HG03280 (cell line): ENCODE results near the gene ABCA13.

Experiments
- ATAC-seq: cut with Tn5 transposase; IDR thresholded peaks from one replicate; pipeline ENCODE4 v1.9.1; 2021; ENCODE audit warnings: mild to moderate bottlenecking, moderate library complexity; ENCODE audit not compliant: unreplicated experiment

Gene ABCA13

DNA sequence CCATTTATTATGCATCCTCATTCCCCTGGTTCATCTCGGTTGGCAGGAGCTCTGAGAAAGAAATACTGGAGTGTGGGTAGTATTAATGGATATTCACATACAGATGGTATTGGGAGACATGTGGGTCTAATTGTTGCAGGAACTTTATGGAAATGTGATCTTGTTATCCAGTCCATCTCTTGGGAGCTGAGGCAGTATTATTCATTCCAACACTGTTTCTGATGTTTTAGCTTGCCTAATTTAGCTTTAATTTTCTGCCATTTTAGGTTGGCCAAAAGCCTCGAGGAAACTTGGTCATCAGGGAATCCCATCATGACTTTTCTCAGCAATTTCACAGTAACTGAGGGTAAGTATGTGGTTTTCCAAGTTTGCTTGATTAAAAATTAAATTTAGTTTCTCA is 125.7 kb downstream of the ABCA13 start:
- ATAC-seq: no peak

DNA sequence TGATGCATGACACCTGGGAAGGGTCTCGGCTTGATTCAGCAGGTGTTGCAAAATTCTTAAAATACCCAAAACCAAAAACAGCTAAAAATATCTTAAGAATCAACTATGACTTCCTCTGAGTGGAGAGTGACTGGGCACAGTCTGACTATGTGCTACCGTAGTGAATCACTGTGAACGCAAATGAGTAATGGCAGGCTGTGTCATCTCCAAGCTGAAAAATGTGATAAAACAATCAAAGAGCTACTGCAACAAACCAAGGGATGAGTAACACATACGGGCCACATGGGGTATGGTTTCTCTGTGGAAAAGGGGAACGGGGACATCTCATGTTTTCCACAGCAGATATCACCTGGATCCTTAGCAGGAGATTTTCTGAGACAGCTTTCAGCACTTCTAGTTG is 127.5 kb downstream of the ABCA13 start:
- ATAC-seq: peak; percentile 59

DNA sequence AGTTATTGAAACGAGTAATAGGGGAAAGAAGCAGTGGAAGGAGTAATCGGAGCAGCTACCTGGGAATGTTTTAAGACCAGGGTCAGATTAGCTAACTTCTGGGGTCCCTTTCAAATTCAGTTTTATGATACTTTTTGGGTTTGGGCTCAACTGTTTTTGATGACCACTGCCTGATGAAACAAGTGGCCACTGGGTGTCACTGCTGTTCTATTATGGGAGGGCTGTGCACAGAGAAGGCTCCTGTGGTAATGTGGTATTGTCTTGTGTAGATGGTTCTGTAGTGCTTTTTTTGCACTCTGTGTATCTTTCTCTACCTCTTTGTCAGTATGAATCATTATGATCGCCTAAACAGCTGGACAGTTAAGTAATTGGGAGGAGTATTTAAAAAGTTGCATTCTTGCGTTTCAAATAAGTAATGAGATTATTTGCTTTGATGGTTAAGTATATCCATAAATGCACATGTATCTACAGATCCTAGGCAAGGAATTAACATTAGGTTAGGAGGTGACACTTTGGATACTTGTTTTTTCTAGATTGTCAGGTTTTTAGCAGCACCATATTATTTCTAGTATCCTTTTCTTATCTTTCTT is 128.4 kb downstream of the ABCA13 start:
- peak; percentile 88 for ATAC-seq

DNA sequence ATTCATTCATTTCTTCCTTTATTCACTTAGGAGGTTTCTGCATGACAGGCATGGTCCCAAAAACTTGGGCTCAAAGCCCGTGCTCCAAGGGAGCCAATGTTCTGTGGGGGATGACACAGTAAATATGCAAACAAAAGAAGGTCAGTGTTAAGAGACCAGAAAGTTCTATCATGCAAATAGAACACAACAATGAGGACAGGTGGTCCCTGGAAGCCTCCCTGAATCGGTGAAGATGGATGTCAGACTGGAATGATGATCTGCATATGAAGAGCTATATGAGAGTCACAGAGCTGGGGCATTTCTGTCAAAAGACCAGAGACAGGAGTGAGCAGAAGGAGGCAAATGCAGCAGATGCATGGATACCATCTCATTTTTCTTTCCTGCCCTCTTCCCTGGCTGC is 129.0 kb downstream of the ABCA13 start:
- ATAC-seq: no peak

DNA sequence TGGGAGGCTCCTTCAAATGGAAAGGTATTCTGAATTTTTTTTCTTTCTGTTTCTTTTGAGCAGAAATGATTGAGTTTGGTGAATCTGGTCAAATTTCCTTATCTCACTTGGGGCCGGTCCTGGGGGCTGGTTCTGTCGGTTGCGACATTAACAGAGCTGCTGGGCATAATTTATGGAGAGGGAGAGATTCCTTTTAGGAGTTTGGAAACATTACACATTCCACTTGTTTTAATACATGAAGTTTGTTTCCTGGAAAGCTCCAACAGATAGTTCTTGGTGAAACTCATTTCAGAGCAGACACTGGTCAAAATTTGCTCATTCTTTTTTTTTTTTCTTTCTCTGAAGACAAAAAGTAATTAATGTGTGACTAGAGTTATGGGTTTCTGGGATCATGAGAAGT is 129.9 kb downstream of the ABCA13 start:
- ATAC-seq: no peak

DNA sequence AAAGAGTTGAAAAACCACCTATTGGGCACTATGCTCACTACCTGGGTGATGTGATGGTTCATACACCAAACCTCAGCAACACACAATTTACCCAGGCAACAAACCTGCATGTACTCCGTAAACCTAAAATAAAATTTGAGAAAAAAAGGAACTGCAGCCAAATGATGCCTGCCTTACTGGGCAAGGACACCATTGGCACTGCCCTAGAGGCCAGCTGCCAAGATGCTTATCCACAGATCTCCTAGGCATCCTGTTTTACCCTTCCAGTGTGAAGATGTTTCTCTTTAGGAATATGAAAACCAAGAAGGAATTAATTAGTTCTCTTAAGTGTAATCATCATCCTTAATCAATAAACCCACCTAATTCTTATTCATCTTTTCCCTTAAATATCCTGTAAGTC is 133.4 kb downstream of the ABCA13 start:
- no peak for ATAC-seq

DNA sequence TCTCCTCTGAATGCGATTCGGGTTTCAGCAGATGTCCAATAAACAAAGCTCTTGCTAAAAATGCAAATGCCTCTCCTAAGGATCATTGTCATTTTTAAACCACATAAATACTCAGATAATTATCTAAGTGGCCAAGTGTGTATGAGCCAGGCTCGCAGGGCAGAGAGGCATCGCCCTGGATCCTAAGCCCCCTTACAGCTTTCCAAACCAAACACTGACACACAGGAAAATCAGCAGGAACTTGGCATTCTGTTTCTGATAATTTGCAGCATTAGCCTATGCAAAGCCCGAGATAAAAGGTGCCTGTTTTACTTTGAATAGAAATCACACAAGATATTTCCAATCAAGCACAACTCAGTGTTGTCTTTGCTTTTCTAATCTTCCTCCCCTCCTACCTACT is 134.4 kb downstream of the ABCA13 start:
- no peak for ATAC-seq

DNA sequence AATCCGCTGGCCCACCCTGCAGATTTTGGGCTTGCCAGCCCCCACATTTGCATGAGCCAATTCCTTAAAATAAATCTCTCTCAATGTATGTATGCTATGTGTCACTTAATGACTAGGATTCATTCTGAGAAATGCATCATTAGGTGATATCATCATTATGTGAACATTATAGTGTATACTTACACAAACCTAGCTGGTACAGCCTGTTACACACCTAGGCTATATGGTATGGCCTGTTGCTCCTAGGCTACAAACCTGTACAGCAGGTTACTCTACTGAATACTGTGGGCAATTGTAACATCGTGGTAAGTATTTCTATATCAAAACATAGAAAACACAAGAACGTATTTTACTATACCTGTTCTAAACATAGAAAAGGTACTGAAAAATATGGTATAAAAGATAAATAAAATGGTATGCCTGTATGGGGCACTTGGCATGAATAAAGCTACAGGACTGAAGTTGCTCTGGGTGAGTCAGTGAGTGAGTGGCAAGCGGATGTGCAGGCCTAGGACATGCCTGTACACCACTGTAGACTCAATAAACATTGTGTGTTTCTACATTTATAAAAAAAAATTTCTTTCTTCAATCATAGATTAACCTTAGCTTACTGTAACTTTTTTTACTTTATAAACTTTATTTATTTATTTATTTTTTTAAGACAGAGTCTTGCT is 135.9 kb downstream of the ABCA13 start:
- no peak for ATAC-seq

DNA sequence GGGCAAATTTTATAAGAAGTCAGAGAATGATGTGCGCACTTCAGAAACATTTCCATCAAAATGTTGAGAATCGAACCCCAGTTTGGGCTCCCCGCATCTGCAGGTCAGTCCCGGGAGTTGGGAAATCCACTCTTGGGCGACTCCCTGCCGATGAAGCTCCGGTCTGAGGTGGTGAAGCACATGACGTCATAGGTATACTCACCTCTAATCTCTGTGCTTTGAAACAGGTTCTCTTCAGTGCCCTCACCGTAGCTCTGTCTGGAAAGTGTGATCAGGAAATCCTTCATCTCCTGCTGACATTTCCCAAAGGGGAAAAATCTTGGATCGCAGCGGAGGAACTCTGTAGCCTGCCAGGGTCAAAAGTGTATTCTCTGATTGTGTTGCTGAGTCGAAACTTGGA is 138.5 kb downstream of the ABCA13 start:
- ATAC-seq: no peak

DNA sequence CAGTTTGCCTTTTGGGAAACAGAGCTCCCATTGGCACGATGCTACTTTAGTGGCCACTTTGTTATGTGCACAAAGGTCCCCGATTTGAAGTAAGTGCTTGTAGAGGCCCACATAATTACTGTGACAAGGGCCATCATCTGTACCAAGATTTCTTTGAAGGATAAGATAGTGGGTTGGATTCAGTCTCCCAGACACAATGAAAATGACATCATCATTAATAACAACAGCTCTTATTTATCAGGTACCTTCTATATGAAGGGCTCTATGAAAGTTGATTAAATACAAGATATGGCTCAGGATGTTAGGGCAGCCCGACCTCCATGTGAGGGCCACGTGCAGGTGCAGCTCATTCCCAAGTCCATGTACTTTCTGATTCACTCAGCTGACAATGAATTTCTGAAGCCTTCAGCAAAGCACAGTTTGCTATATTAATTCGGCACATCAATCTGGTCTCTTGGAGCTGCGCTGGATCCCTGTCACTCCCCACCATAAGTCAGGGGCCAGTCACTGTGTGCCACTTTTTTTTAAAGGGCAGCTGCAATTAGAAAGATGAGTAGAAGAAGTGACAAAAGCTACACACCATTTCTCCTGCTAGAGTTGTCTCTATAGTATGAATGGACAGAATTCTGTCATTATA is 140.3 kb downstream of the ABCA13 start:
- ATAC-seq: no peak

DNA sequence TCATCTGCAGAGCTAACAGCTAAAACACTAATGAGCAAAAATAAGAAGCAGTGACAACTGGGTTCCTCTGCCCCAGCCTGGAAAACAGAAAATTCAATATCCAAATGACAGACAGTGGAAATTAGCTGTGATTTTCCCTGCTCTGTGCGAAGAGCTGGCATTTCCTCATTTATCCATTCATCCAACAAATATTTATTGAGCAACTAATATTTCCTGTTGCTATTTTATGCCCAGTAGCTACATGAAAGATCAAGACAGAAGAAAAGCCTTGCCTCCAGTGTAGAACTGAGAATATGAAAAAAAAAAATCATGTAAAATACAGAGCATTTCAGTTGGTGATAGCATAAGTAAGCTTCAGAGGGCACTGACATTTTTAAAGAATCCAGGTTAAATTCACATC is 140.9 kb downstream of the ABCA13 start:
- ATAC-seq: no peak

DNA sequence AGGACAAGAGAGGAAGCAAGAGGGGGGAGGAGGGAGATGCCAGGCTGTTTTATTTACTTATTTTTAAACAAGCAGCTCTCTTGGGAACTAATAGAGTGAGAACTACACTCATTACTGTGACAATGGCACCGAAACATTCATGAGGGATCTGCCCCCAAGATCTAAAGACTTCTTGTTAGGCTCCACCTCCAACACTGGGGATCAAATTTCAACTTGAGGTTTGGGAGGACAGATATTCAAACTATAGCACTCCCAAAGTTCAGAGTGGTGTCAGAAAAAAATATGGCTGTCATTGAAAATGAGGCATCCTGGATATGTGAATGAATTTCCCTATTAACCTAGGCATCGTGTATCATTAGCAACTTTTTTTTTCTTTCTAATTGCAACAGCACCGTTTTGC is 145.5 kb downstream of the ABCA13 start:
- no peak for ATAC-seq

DNA sequence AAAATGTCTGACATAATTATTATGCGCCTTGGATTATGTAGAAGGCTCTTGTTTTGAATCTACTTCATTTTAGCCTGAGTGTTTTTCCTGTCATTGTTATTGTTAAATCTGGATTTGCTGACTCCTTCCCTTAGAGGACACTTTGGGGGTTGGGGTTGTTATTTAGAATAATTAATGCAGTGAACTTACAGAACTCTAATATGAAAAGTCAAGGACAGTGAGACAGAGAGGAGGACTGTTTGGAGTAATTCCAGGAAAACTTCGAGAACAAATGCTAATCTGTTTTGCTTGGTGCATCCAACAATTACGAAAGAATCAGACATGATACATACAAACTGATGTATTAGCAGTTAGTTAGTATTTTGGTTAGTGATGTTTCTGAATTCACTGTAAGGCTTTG is 146.1 kb downstream of the ABCA13 start:
- no peak for ATAC-seq

DNA sequence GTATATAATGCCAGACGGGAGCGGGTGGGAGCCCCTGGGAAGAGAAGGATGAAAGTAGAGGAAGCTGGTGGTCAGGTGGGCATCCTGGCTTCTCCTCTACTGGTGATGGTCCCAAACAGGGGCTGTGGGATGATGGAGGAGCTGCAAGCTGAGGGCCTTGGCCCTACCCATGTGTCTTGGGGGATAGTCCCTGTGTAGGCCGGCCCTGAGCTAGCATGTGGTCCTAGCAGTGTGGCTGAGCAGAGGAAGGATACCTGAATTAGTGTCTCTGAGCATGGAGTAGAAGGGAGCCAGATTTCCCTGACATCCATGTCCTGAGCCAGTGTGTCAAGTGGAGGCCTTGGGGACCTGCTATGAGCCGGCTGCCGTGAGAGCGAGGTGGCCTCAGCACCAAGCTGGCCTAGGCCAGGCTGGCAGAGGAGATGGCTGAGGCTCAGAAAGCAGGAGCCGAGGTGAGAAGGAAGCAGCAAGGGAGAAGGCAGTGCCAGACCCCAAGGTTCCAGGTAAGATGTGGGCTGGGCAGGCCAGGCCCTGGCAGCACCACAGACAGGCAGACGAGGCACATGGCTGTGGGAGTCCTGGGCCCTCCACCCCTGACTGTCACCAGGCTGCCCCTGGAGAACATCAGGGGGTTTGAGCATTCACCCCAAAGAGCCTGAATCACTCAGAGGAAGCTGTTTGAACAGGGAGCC is 150.2 kb downstream of the ABCA13 start:
- ATAC-seq: no peak

DNA sequence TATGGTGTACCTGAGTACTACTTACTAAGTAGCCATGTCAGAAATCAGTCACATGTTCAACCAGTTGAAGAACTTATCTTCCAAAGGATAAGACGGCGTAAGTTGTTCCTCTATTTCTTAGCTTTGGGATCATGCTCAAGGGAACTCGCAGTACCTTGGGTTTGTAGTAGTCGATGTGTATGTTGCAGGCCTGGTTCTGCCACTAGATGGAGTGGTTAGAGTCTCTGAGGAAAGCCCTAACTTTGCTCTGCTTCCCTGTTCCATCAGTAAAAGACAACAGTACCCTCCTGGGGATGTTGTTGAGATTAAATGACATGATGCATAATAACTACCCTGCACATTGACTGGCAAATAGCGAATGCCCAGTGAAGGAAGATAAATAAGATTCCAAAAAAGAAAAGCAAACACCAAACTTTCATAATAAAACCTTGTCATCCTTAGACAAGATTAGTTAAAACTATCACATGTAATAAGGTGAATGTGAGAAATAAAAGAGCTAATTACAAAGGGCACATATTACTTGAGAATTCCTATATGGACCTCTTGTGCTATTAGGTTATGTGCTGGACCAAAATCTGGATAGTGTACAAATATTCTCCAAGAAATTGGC is 165.9 kb downstream of the ABCA13 start:
- ATAC-seq: no peak

DNA sequence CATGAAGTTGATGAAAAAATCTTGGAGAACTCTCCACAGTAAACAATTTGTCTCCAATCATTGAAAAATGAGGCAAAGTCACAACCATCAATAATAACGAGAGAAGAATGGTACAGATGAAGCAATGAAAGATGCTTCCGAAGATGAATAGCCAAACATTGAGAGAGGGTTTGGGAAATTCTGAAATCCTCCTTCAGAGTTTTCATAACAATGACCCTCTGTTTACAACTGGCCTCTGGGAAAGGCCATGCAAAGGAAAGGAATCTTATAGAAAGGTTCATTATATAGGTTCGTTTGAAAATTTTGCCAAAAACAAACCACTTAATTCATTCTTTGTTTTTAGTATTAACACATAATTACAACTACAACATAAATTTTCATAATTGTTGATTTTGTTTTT is 166.5 kb downstream of the ABCA13 start:
- no peak for ATAC-seq

DNA sequence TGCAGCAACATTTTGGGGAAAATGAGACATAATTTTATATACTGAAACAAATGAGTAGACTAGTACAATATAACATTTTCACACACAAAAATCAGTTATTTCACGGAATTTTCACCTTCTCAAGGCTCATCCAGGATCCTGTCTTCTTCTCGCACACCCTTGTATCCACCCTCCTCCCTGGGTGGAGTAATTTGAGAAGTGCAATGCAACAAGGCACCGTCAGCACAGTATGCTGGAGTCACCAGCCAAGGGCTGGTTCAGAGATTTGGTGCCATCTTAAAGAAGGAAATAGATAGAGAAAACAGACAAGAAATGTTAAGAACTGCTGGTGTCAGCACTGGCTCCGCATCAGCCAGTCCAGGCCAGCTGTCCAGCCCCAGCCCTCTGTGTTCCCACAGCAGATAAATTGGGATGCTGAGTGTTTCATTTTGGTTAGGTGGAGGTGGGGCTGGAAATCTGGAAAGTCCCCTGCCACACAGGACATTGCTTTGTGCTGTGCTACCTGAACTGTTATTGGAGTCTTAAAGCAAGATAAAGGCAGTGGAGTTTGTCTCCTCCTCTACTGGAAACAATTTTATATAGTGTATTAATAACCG is 176.1 kb downstream of the ABCA13 start:
- no peak for ATAC-seq

DNA sequence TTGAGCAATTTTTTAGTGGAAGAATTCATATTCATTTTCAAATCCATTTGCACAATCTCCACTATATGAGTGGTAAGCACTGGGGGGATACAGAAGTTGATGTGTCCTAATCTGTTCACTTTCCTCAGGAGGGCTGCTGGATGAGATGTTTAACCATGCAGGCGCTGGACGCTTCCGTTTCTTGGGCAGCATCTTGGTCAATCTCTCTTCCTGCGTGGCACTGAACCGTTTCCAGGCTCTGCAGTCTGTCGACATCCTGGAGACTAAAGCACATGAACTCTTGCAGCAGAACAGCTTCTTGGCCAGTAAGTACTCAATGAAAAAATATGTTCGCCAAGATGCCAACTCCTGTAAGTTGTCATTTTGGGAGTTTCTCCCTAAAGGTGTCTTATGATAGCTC is 179.3 kb downstream of the ABCA13 start:
- no peak for ATAC-seq

DNA sequence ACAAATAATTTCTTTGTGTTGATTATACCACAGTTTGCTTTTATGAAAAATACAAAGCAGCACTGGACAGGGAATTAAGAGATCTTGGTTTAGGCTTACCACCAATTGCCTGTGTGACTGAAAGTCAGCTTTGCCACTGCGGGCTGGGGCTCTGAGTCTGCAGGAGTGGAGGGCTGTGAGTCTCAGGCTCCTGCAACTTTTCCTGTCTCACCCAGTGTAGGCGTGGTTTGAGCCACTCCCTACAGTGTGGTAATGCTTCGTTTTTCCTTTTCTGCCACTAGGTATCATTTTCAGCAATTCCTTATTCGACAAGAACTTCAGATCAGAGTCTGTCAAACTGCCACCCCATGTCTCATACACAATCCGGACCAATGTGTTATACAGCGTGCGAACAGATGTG is 180.6 kb downstream of the ABCA13 start:
- no peak for ATAC-seq

DNA sequence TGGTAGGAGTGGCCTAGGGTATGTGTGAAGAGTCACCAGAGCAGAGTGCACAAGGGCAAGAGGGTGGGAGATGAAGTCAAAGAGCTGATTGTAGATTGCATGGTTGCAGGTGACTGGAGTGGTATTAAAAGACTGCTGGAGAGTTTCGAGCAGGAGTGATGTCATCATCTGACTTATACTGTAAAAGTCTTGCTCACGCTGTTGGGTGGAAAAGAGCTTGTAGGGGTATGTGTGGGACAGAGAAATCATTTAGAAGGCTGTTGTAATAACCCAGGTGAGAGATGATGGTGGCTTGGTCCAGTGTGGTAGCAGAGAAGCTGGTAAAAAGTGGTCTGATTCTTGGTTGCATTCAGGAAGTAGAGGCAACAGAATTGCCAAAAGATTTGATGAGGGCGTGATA is 184.1 kb downstream of the ABCA13 start:
- ATAC-seq: no peak

DNA sequence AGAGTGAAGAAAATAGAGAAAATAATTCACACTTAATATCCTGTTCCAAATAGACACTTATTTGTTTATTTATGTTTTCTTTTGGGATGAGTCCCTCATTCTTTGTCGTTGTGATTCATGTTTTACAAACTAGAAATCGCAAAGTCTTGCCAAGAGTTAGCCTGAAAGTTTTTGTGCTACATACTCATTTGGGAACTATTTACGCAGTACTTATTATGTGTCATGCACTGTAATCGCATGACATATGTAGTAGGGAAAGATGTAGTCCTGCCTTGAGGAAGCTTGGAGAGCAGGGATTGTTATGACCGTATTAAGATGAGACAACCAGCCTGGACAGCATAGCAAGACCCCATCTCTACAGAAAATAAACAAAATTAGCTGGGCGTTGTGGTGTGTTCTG is 189.3 kb downstream of the ABCA13 start:
- no peak for ATAC-seq
